GM19025 (cell line): ENCODE results near the gene PLCB4.

Experiments
- ATAC-seq: cut with Tn5 transposase; IDR thresholded peaks from one replicate; pipeline ENCODE4 v1.9.1; 2021; ENCODE audit warnings: mild to moderate bottlenecking, low read depth, moderate library complexity; ENCODE audit not compliant: unreplicated experiment

The PLCB4 gene

DNA sequence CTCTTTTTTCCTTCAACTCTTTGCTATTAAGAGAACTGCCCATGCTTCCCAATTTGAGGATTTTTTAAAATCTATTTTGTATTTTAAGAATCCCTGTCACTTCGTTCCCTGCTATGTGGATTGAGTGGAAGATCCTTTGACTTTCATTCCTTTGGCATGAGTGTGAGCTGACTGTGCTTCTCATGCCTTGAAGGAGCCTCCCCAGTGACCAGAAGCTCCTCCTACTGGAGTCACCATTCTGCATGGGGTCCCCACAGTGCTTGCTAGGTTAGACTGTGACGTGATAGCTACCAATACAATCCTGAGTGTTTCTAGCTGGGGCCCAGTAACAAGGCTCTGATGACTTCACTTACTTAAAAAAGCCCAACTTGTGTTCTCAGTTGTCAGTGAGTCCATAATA, 341.1 kb downstream of the PLCB4 start:
- ATAC-seq = no peak

DNA sequence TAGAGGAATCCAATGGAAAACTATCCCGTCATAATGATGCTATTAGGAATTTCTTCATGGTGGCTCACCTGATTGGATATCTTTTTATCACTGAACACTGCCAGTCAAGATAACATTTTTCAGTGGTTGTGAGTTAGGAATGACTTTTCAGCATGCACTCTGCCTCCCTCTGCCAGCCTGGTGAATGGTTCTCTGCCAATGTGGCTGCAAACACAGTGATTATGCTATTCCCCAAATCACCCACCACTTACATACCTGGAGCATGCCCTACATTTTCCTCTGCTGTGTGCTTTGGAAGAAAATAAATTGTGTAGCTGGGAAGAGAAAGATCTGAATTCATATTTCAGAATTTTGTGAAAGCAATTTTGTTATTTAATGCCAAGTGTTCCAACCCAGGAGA, 342.9 kb downstream of the PLCB4 start:
- ATAC-seq = no peak

GRCh38 chr20:9412309-9412708, 343.4 kb downstream of the PLCB4 start:
- ATAC-seq = no peak

GRCh38 chr20:9413001-9413400, 344.1 kb downstream of the PLCB4 start:
- no peak for ATAC-seq

DNA sequence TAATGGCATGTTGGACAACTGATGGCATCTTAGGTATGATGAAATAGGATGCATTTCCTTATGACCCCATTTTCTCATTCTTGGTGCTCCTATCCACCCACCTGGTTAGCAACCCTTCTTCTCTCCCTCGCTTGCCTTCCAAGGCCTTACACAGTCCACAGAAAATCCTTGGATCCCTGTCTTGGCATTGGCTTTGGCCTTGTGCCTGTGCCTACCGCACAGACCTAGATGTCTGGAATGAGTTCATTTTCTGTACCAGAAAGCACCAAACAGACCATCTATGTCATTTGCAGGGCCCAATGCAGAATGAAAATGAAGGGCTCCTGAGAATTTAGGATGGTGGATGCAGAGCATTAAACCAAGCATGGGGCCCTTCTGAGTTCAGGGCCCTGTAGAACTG, 346.5 kb downstream of the PLCB4 start:
- ATAC-seq = no peak

GRCh38 chr20:9416421-9416820, 347.5 kb downstream of the PLCB4 start:
- ATAC-seq = no peak

GRCh38 chr20:9417665-9418064, 348.8 kb downstream of the PLCB4 start:
- no peak for ATAC-seq

- no peak for ATAC-seq
These were observed 353.6 kb downstream of the PLCB4 start for GRCh38 chr20:9422321-9423057.

DNA sequence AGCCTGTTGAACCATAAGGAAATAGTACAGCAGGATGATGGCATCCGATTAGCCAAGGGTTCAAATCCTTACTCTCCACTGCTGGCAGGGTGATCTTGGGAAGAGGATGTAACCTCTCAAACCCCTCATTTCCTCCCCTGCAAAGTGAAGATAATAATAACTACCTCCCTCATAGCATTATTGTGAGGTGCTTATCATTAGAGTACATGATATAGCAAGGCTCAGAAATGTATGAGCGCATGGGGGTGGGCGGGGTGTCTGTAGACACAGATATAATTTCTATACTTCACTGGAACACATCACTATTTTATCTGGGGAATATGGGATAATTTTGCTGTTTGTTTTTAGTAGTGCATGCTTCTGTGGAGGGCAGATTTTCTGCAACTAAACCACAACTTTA, 355.7 kb downstream of the PLCB4 start:
- ATAC-seq = no peak

DNA sequence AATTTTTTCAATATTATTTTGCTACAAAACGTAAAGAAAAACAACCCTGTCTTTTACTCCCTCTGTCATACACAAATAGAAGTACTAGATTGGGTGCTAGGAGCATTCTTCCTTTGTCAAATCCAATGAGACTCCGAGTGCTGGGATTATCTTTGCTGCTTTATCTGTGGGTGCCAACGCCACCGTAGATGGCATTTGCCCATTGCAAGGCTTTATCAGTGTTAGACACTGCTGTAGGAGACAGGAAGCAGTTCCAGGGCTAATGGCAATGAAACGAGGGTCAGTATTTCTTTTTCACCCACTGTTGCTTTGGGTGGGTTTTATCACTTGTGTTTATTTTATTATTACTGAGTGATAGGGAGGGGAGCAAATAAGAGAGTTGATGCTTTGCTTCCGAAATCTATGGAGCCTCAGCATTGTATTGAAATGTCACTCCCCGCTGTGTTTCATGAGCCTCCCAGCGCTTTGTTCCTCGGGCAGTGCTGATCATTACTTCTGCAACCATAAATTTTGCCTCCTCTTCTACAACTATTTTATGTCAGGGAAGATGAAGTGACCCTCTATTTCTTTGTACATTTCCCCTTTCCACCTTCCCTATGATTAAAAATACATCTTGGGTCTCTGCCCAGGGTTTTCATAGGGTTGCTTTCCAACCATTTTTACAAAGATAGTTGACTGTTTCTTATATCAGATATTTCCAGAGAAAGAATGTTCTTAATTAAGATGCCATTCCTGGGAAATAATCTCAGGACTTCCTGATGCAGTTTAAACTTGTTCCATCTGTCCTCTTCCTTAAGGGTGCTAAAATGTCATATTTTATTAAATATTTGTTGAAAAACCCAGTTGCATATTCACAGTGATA, 358.8 kb downstream of the PLCB4 start:
- ATAC-seq = no peak

GRCh38 chr20:9428292-9428607, 359.4 kb downstream of the PLCB4 start:
- no peak for ATAC-seq

GRCh38 chr20:9439806-9440205, 370.9 kb downstream of the PLCB4 start:
- no peak for ATAC-seq

GRCh38 chr20:9440892-9441291, 372.0 kb downstream of the PLCB4 start:
- no peak for ATAC-seq

GRCh38 chr20:9441948-9442347, 373.1 kb downstream of the PLCB4 start:
- peak; percentile 76 for ATAC-seq

GRCh38 chr20:9442858-9443257, 374.0 kb downstream of the PLCB4 start:
- ATAC-seq = no peak

DNA sequence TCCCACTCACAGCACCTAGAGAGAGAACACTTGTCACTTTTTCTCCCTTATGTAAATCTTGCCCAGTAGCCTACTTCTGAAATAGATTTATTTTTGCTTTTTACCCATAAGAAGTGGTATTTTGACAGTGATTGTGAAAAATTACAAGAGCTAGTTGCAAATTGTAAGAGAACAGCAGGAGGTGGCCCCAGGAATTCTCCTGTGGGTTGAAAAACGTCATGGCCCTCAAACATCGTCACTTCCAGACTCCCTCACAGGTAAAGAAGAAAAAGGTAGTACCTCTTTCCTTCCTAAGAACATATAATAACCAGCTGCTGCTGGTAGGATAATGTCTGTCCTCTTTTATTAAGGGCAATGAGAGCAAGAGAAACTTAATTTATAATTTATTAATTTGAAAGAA, 376.0 kb downstream of the PLCB4 start:
- no peak for ATAC-seq

DNA sequence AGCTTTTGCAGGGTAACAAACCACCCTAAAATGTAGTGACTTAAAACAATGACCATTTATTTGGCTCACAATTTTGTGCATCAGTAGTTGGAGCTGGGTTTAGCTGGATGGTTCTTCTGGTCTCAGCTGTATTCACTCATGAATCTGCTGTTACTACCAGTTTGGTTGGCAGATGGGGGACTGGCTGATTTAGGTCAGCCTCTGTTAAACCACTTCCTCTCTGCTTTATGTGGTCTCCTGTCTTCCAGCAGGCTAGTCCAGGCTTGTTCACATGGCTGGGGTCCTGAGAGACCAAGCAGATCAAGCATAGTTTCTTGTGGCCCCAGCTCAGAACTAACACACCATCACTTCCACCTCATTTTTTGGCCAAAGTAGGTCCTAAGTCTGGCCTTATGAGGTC, 378.3 kb downstream of the PLCB4 start:
- no peak for ATAC-seq

GRCh38 chr20:9453201-9453600, 384.3 kb downstream of the PLCB4 start:
- ATAC-seq = no peak

DNA sequence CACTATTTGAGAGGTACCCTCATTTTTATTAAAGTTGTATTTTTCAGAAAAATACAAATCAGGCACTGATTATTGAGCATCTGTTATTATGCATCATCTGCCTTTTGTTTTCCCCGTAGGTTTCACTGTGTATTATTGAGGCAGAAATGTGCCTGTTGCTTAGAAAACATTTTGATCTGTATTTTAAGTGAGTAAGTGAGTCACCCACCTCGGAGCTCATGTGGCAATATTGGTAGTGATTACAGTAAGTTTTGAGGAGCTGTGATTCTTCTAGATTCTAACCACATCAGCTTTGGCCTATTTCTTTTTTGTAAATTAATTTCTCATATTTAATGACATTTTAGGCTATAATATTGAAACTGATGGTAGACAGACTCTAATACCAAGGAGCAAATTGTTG, 385.9 kb downstream of the PLCB4 start:
- no peak for ATAC-seq

DNA sequence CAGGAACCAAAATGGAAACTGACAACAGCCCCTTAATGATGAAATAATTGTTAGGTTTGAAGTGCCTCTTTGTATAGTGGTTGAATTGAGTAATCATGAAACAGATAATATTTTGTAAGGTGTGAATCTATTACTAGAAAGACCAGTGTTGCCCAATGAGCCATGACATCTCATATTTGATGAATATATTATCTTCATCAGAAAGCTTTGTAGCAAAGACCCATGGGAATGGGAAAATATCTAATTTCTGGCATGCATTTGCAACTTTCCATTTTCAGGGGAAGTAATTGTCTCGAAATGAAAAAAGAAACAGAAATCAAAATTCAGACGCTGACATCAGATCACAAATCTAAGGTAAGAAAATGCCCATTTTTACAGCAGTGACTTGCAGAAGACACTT, 388.2 kb downstream of the PLCB4 start:
- no peak for ATAC-seq

DNA sequence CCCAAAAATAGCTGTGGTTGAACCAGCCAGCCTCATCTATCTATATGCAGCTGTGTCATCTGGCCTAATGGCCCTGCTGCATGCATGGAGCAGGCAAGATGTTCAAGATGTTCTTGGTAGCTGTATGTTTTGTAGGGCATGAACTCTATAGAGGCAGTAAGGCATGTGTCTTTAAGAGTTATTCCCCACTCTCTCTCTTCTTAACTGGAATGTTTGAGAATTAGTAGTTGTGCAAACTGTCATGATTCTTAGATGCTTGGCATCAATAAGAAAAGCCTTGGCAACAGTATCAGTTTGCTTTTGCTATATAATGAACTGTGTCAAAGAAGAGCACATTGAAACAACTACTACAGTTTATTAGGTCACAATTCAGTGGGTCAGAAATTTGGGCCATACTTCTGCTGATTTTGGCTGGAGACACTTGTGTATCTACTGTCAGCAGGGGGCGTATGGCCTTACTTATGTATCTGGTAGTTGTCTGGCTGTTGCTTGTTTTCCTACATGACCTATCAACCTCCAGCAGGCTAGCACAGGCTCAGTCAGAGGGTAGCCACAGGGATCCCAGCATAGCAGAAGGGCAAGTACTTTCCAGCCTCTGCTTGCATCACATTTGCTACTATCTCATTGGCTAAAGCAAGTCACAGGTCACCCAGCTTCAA, 389.4 kb downstream of the PLCB4 start:
- no peak for ATAC-seq

DNA sequence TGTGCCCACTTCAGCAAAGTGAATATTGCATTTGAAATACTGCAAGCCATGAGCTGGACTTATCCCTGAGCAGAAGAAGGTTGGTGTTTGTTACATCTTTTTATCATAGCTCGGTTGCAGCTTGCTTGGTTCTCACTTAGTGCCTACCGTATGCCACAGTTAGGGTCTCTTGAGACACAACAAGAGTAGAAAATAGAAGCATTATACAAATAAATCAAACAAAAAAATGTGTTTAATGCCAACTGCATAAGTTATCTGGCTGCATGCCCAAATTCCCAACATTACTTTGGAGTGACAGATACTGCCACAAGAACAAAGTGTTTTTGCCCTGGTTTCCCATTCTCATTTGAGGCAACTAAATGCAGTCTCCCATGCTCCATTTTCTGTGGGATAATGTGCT, 391.6 kb downstream of the PLCB4 start:
- no peak for ATAC-seq
